Lower lobe of right lung (tissue), 2 donors: ENCODE measurements around the gene TRPM2. TPM values are rescaled to one million over a fixed set of nuclear protein-coding genes. Genes with fewer than 3 reads are reported as not detected.

ENCODE experiments used
- ATAC-seq, 2 donors: fragments of 200-7000 bp; cut with Tn5 transposase; one replicate each; pipeline ENCODE4 v1.9.1; 2020 to 2022; ENCODE audit warnings: mild to moderate bottlenecking in 2 of 2, moderate library complexity in 2 of 2
- DNase-seq: peaks from one replicate; pipeline ENCODE4 v3.0.0-alpha.2; 2020
- H3K27ac ChIP-seq: fragments of 200-600 bp; one replicate; pipeline ENCODE4 v1.8.0; 2022
- H3K27me3 ChIP-seq: fragments of 200-600 bp; one replicate; pipeline ENCODE4 v1.8.0; 2022; ENCODE audit warnings: low read depth
- H3K36me3 ChIP-seq: fragments of 200-600 bp; one replicate; pipeline ENCODE4 v1.8.0; 2022; ENCODE audit warnings: mild to moderate bottlenecking
- H3K4me1 ChIP-seq: fragments of 200-600 bp; one replicate; pipeline ENCODE4 v1.8.0; 2022
- H3K4me3 ChIP-seq: fragments of 200-600 bp; one replicate; pipeline ENCODE4 v1.8.0; 2022; ENCODE audit warnings: mild to moderate bottlenecking
- H3K9me3 ChIP-seq: fragments of 200-600 bp; one replicate; pipeline ENCODE4 v1.8.0; 2022
- CTCF ChIP-seq: fragments of 200-600 bp; IDR thresholded peaks from one replicate; pipeline ENCODE4 v1.8.0; 2022; ENCODE audit warnings: antibody characterized with exemption, mild to moderate bottlenecking
- intact Hi-C: fragments of 100-400 bp; cut with DNase I; formaldehyde crosslinking; loops from one replicate; pipeline ENCODE4 v1.11.0; 2022
- total RNA-seq: library from RNA; stranded (reverse); fragmentation: NEBNext Ultra II Directional; extraction: Animal tissue kit (Norgen Biotek cat#: 25700); gene quantifications from one replicate; pipeline ENCODE4 v1.2.1, GENCODE V29; 2021
- donor health status: DM: no; HTN: yes; CAD: no; lungs with severe emphysema.

TRPM2 gene
- total RNA-seq, 1 donor from 2014 or later = 17.9 TPM

- no peak for TF ChIP-seq CTCF
- no peak for DNase-seq
- H3K4me1 ChIP-seq = no peaks in the 10 kb centered on the region
- no peak for ATAC-seq
- H3K27ac ChIP-seq = no peak overlapping the region
- H3K4me3 ChIP-seq = no peak overlapping the region
- no peaks in the 10 kb centered on the region for H3K9me3 ChIP-seq
- intact Hi-C loops = no loop called here
- peaks cover 4% of the 10 kb centered on the region for H3K27me3 ChIP-seq
- no peaks in the 10 kb centered on the region for H3K36me3 ChIP-seq
Measured at GRCh38 chr21:44464351-44464750, 110.9 kb downstream of the TRPM2 start.

- no peak for TF ChIP-seq CTCF
- Histone ChIP-seq H3K27ac (no peak overlapping the region), H3K27me3 (peaks cover 4% of the 10 kb centered on the region), H3K36me3 (no peaks in the 10 kb centered on the region), H3K4me1 (no peaks in the 10 kb centered on the region), H3K9me3 (no peaks in the 10 kb centered on the region), H3K4me3 (no peak overlapping the region)
- intact Hi-C loops = no loop called here
- DNase-seq = no peak
- no peak for ATAC-seq
Measured at GRCh38 chr21:44466351-44466954, 113.0 kb downstream of the TRPM2 start.

- intact Hi-C loops = no loop called here
- no peak for DNase-seq
- no peak for ATAC-seq
Measured at GRCh38 chr21:44466996-44467858, 113.8 kb downstream of the TRPM2 start.

GRCh38 chr21:44467859-44468195, 114.4 kb downstream of the TRPM2 start:
- Histone ChIP-seq H3K27me3 (peaks cover 4% of the 10 kb centered on the region), H3K4me1 (no peaks in the 10 kb centered on the region), H3K27ac (no peak overlapping the region), H3K4me3 (no peak overlapping the region), H3K9me3 (no peaks in the 10 kb centered on the region), H3K36me3 (no peaks in the 10 kb centered on the region)
- no peak for DNase-seq
- no peak for TF ChIP-seq CTCF
- no peak for ATAC-seq
- intact Hi-C loops = no loop called here

More at GRCh38 chr21:44466996-44467858, 113.8 kb downstream of the TRPM2 start:
- Histone ChIP-seq H3K4me1 (no peaks in the 10 kb centered on the region), H3K4me3 (no peak overlapping the region), H3K27me3 (peaks cover 4% of the 10 kb centered on the region), H3K27ac (no peak overlapping the region), H3K9me3 (no peaks in the 10 kb centered on the region), H3K36me3 (no peaks in the 10 kb centered on the region)
- no peak for TF ChIP-seq CTCF

GRCh38 chr21:44471341-44471740, 117.9 kb downstream of the TRPM2 start:
- H3K27ac ChIP-seq = no peak overlapping the region
- intact Hi-C loops = no loop called here
- no peaks in the 10 kb centered on the region for H3K27me3 ChIP-seq
- H3K36me3 ChIP-seq = no peaks in the 10 kb centered on the region
- no peak for DNase-seq
- H3K4me3 ChIP-seq = no peak overlapping the region
- TF ChIP-seq CTCF = no peak
- no peaks in the 10 kb centered on the region for H3K4me1 ChIP-seq
- no peaks in the 10 kb centered on the region for H3K9me3 ChIP-seq
- no peak for ATAC-seq
